ENCODE data around the gene ZFR.
"Not testable (repeated sequence)": the region's sequence is repeated elsewhere in the genome, so short reads cannot be mapped to it uniquely, and the experiment has no call there.

The ZFR gene

GRCh38 chr5:32449262-32449661 is 4.7 kb upstream of the ZFR start:
- no peak for DNase-seq

- no peak for DNase-seq
Observed at GRCh38 chr5:32446630-32447029, 2.1 kb upstream of the ZFR start.

GRCh38 chr5:32445831-32446614 is 1.5 kb upstream of the ZFR start:
- DNase-seq: no peak

GRCh38 chr5:32445287-32445758 is 783 bp upstream of the ZFR start:
- DNase-seq: no peak

GRCh38 chr5:32443541-32444430 is 754 bp downstream of the ZFR start:
- peak; percentile 56 for DNase-seq

- DNase-seq: peak; percentile 74
Observed at GRCh38 chr5:32443145-32443540, 1.4 kb downstream of the ZFR start.

- no peak for DNase-seq
Observed at GRCh38 chr5:32439086-32439642, 5.4 kb downstream of the ZFR start.

GRCh38 chr5:32436553-32437242 is 7.8 kb downstream of the ZFR start:
- no peak for DNase-seq

GRCh38 chr5:32435383-32435782 is 9.2 kb downstream of the ZFR start:
- DNase-seq: no peak

- no peak for DNase-seq
Observed at GRCh38 chr5:32434221-32434620, 10.3 kb downstream of the ZFR start.

GRCh38 chr5:32432633-32433032 is 11.9 kb downstream of the ZFR start:
- no peak for DNase-seq

- not testable (repeated sequence) for DNase-seq
Observed at GRCh38 chr5:32430825-32431224, 13.7 kb downstream of the ZFR start.

GRCh38 chr5:32428426-32428825 is 16.1 kb downstream of the ZFR start:
- DNase-seq: no peak

GRCh38 chr5:32426440-32427151 is 17.9 kb downstream of the ZFR start:
- no peak for DNase-seq

GRCh38 chr5:32422697-32423096 is 21.8 kb downstream of the ZFR start:
- DNase-seq: no peak

- DNase-seq: no peak
Observed at GRCh38 chr5:32421075-32421474, 23.5 kb downstream of the ZFR start.

- DNase-seq: no peak
Observed at GRCh38 chr5:32420506-32420905, 24.0 kb downstream of the ZFR start.

- DNase-seq: no peak
Observed at GRCh38 chr5:32419791-32420190, 24.7 kb downstream of the ZFR start.

- no peak for DNase-seq
Observed at GRCh38 chr5:32413466-32414263, 30.9 kb downstream of the ZFR start.

GRCh38 chr5:32410630-32411029 is 33.9 kb downstream of the ZFR start:
- DNase-seq: no peak

- no peak for DNase-seq
Observed at GRCh38 chr5:32406650-32407049, 37.9 kb downstream of the ZFR start.
